Activated naive CD8-positive, alpha-beta T cell treated with anti-CD3 and anti-CD28 coated beads, Interleukin-2, amount 50 U/mL, for 24 hours (primary cell): Measurements from ENCODE around the gene CHRM5.

Experiments used
- ATAC-seq: fragments of 150-1000 bp; cut with Tn5 transposase; one replicate; pipeline ENCODE4 v1.10.0; 2021
- DNase-seq: peaks from one replicate; pipeline ENCODE4 v3.0.0; 2021
- H3K27ac Mint-ChIP-seq: one replicate; pipeline ENCODE4 v1.8.0; 2021; ENCODE audit warnings: mild to moderate bottlenecking, mixed read lengths
- H3K27me3 Mint-ChIP-seq: one replicate; pipeline ENCODE4 v1.8.0; 2021; ENCODE audit warnings: mixed read lengths
- H3K36me3 Mint-ChIP-seq: one replicate; pipeline ENCODE4 v1.8.0; 2021; ENCODE audit warnings: low read depth, mixed read lengths
- H3K4me1 Mint-ChIP-seq: one replicate; pipeline ENCODE4 v1.8.0; 2021; ENCODE audit warnings: mixed read lengths
- H3K4me3 Mint-ChIP-seq: one replicate; pipeline ENCODE4 v1.8.0; 2021; ENCODE audit warnings: mild to moderate bottlenecking, moderate library complexity, mixed read lengths
- H3K9me3 Mint-ChIP-seq: one replicate; pipeline ENCODE4 v1.8.0; 2021; ENCODE audit warnings: mixed read lengths

The CHRM5 gene

DNA sequence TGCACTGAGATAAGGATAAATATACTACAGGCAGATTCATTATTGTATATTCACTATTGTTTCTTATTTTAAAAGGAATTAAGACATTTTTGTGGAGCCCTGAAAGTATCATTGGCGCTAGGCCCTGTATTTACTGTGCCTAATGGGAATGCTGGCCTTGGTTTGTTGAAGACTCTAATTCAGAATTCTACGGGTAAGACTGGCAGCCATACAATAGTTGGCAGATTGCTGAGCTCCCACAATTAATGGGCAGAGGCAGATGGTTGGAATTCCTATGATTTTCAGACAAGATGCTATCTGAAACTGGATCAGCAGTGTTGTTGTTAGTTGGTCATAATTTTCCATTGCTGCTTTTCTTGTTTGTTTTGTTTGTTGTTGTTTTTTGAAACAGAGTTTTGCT, 148.3 kb downstream of the CHRM5 start:
- Mint-ChIP-seq H3K4me3 (no peak overlapping the region), H3K27me3 (peaks cover 17% of the 10 kb centered on the region), H3K9me3 (no peaks in the 10 kb centered on the region), H3K36me3 (no peaks in the 10 kb centered on the region), H3K4me1 (no peaks in the 10 kb centered on the region), H3K27ac (no peak overlapping the region)
- ATAC-seq (no peak), DNase-seq (no peak)
